ENCODE results near the gene DEFB131B.
A peak's percentile ranks its signal among the peaks of the same experiment; 100 is the strongest.
"Not testable (repeated sequence)": the region's sequence is repeated elsewhere in the genome, so short reads cannot be mapped to it uniquely, and the experiment has no call there.

Gene DEFB131B, protein sequence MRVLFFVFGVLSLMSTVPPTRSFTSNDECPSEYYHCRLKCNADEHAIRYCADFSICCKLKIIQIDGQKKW

GRCh38 chr11:71878059-71878458, at the start of gene DEFB131B:
TSS of gene DEFB131B (plus strand) at chr11:71878453. CDS start at chr11:71878453, 0 bp downstream.
- DNase-seq (ENCODE audit: low read depth): not testable (repeated sequence)

DNA sequence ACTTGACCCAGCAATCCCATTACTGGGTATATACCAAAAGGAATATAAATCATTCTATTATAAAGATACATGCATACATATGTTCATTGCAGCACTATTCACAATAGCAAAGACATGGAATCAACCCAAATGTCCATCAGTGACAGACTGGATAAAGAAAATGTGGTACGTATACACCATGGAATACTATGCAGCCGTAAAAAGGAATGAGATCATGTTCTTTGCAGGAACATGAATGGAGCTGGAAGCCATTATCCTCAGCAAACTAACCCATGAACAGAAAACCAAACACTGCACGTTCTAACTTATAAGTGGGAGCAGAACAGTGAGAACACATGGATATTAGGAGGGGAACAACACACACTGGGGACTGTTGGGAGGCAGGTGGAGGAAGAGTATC, 49.0 kb upstream of the DEFB131B start:
- not testable (repeated sequence) for DNase-seq (ENCODE audit: low read depth)

DNA sequence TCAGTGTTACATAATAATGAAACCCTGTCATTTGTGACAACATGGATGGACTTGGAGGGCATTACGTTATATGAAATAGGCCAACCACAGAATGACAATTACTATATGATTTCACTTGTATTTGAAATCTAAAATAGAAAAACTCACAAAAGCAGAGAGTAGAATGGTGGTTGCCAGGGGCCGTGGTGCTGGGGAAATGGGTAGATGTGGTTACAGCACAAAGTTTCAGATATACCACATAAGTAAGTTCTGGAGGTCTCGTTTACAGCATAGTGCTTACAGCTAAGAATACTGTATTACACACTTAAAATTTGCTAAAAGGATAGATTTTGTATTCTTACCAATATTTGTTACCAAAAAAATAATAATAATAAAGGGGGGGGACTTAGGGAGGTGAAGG, 48.6 kb upstream of the DEFB131B start:
- DNase-seq (ENCODE audit: low read depth): not testable (repeated sequence)

- not testable (repeated sequence) for DNase-seq (ENCODE audit: low read depth)
Observed at GRCh38 chr11:71832811-71833210, 45.4 kb upstream of the DEFB131B start, which contains the start of gene DEFB108B. TSS of gene DEFB108B (plus strand) at chr11:71833200. CDS start at chr11:71833200, 0 bp downstream.

GRCh38 chr11:71842720-71843119, 35.5 kb upstream of the DEFB131B start:
- not testable (repeated sequence) for DNase-seq (ENCODE audit: low read depth)

- not testable (repeated sequence) for DNase-seq (ENCODE audit: low read depth)
Observed at GRCh38 chr11:71843355-71843754, 34.9 kb upstream of the DEFB131B start.

DNA sequence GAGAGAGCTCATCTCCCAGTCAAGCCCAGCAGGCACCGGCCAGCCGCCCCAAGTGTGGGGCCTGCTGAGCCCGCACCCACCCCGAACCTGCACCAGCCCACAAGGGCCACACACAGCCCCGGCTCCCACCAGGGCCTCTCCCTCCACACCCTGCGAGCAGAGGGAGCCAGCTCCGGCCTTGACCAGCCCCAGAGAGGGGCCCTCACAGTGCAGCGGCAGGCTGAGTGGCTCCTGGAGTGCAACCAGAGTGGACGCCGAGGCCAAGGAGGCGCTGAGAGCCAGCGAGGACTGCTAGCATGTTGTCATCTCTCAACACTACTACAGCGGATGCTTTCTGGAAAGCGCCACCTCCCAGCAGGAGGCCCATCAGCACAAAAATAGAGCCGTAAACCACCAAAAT, 34.4 kb upstream of the DEFB131B start:
- DNase-seq (ENCODE audit: low read depth): no peak

DNA sequence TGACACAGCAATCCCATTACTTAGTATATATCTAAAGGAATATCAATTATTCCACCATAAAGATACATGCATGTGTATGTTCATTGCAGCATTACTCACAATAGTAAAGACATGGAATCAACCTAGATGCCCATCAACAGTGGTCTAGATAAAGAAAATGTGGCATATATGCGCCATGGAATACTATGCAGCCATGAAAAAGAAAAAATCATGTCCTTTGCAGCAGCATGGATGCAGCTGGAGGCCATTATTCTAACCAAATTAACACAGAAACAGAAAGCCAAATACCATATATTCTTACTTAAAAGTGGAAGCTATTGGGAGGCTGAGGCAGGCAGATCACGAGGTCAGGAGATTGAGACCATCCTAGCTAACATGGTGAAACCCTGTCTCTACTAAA, 24.4 kb upstream of the DEFB131B start:
- DNase-seq (ENCODE audit: low read depth): not testable (repeated sequence)

- DNase-seq (ENCODE audit: low read depth): not testable (repeated sequence)
Observed at GRCh38 chr11:71855880-71856279, 22.4 kb upstream of the DEFB131B start.

DNA sequence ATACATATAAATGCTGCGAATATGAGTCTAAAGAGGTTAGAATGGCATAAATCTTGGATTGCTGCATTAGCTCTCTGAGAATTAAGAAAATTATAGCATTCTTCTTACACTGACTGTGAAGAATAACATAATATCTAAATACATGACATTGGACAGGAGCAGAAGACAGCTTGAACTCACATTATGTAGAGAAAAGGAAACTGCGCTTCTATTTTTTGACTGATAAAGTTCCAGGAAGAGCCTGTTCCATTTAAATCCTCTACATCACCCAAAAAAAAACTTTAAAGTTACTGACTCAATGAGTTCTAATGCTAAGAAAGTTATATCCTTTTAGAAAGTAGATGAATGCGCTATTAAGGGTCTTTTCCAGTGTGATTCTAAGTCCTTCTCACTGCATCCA, 17.4 kb upstream of the DEFB131B start:
- DNase-seq (ENCODE audit: low read depth): not testable (repeated sequence)

GRCh38 chr11:71863978-71864627, 14.2 kb upstream of the DEFB131B start:
- DNase-seq (ENCODE audit: low read depth): peak; percentile 24

DNA sequence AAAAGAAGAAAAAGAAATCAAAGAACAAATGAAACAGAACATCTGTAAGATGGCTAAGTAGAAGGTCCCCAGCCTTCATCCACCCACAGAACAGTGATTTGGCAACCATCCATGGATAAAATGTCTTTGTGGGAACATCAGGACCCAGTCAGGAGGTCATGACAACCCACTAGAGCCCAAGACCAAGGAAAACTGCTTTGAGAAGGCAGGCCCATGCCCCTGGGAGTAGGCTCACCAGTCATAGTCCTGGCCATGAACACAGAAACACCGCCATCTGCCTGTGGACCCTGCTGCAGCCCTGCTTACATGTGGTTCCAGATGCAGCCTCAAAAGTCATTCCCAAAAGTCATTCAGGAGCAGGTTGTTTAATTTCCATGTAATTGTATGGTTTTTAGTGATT, 11.0 kb upstream of the DEFB131B start:
- not testable (repeated sequence) for DNase-seq (ENCODE audit: low read depth)

- DNase-seq (ENCODE audit: low read depth): not testable (repeated sequence)
Observed at GRCh38 chr11:71869931-71870330, 8.3 kb upstream of the DEFB131B start.

GRCh38 chr11:71870661-71871060, 7.6 kb upstream of the DEFB131B start:
- DNase-seq (ENCODE audit: low read depth): not testable (repeated sequence)

DNA sequence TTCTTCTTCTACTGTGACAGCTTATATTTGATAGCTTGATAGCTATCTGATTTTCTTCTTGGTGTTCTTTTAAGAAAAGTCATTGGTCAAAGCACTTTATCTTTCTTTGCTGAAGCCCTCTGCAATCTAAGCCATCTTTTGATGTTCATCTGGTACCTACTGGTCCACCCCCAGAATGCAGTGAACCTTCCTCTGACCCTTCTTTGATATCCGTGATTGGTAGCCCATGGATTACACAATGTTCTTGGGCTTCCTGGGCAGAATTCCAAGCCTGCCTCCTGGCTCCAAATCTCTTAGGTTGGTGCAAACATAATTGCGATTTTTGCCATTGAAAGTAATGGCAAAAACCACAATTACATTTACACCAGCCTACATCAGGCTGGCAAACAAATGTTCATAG, 2.0 kb upstream of the DEFB131B start:
- not testable (repeated sequence) for DNase-seq (ENCODE audit: low read depth)

GRCh38 chr11:71885806-71886205, 7.6 kb downstream of the DEFB131B start:
- not testable (repeated sequence) for DNase-seq (ENCODE audit: low read depth)

GRCh38 chr11:71888335-71889010, 10.2 kb downstream of the DEFB131B start:
- not testable (repeated sequence) for DNase-seq (ENCODE audit: low read depth)

DNA sequence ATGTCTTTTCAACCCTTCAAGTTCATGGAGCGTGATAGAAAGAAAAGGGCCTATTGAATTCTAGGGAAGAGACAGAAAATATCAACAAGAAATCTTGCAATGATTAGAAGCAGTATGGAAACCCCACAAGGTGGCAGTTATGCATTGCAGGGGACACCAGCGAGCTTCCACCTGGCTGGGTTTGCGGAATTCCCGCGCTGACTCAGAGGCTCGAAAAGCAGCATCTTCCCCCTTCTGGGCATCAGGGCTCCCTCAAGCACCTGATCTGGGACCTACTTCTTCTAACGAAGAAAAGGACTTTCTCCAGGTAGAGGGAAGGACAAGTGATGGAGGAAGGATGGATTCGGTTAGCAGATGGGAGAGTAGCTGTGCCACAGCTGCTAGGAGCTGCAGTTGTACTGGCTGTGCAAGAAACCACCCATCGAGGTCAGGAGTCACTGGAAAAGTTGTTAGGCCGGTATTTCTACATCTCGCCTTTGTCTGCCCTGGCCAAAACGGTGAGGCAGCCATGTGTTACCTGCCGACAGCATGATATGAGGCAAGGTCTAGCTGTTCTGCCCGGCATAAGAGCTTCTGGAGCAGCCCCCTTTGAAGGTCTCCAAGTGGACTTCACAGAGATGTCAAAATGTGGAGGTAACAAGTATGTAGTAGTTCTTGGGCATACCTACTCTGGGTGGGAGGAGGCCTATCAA, 11.1 kb downstream of the DEFB131B start:
- DNase-seq (ENCODE audit: low read depth): not testable (repeated sequence)

DNA sequence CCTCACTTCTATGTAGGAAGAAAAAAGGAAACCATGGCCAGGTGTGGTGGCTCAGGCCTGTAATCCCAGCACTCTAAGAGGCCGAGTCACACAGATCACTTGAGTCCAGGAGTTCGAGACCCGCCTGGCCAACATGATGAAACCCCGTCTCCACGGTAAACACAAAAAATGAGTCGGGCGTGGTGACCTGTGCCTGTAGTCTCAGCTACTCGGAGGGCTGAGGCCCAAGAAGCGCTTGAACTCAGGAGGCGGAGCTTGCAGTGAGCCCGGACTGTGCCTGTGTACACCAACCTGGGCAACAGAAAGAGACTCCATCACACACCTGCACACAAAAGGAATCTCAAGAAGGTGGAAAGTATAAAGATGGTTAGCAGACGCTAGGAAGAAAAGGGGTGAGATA, 17.7 kb downstream of the DEFB131B start:
- no peak for DNase-seq (ENCODE audit: low read depth)

GRCh38 chr11:71901137-71901536, 22.9 kb downstream of the DEFB131B start:
- DNase-seq (ENCODE audit: low read depth): peak; percentile 32

- DNase-seq (ENCODE audit: low read depth): no peak
Observed at GRCh38 chr11:71908218-71908617, 30.0 kb downstream of the DEFB131B start.

GRCh38 chr11:71910775-71911174, 32.5 kb downstream of the DEFB131B start:
- not testable (repeated sequence) for DNase-seq (ENCODE audit: low read depth)
